Gastroesophageal sphincter (tissue), 3 donors: ENCODE measurements around the gene EIF4E2.

Source experiments
- EP300 ChIP-seq: sonication (generic); formaldehyde crosslinking; IDR thresholded peaks from one replicate; pipeline ENCODE4 v1.6.1; 2017; ENCODE audit warnings: antibody characterized with exemption, mild to moderate bottlenecking
- TF ChIP-seq, protein P1 (sequence below), 4 experiments: fragments of 200-600 bp in 2 of 4; fragments of 450-650 bp in 2 of 4; sonication (generic) in 1 of 4; IDR thresholded peaks; one replicate each; pipeline ENCODE4 v1.5.1; 2017 to 2019; ENCODE audit warnings: antibody characterized with exemption in 4 of 4, mild to moderate bottlenecking in 2 of 4, moderate library complexity in 2 of 4

DNA sequence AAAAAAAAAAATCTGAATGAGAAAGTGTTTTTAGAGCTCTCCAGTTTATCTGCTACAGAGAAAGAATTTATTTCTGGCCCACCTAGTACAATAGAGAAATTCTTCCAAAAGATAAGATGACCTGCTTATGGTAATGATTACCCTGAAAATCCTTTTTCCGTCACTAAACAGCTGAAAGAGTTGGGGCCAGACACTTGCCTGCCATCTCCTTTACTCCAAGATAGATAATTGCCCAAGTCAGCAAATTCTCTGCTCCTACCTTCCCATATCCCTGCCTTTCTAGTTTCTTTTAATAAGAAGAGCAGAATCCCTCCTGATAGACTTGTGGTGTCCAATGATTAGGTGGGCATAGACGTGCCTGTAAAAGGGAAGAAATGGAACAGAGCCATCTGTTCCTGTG lies 28.1 kb downstream of the EIF4E2 start:
- TF ChIP-seq, protein P1, sequence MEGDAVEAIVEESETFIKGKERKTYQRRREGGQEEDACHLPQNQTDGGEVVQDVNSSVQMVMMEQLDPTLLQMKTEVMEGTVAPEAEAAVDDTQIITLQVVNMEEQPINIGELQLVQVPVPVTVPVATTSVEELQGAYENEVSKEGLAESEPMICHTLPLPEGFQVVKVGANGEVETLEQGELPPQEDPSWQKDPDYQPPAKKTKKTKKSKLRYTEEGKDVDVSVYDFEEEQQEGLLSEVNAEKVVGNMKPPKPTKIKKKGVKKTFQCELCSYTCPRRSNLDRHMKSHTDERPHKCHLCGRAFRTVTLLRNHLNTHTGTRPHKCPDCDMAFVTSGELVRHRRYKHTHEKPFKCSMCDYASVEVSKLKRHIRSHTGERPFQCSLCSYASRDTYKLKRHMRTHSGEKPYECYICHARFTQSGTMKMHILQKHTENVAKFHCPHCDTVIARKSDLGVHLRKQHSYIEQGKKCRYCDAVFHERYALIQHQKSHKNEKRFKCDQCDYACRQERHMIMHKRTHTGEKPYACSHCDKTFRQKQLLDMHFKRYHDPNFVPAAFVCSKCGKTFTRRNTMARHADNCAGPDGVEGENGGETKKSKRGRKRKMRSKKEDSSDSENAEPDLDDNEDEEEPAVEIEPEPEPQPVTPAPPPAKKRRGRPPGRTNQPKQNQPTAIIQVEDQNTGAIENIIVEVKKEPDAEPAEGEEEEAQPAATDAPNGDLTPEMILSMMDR (IDR thresholded peaks at IDR 0.05): no peak
- no peak for TF ChIP-seq EP300
